Measurements from ENCODE around the gene SEL1L2.

Gene SEL1L2

DNA sequence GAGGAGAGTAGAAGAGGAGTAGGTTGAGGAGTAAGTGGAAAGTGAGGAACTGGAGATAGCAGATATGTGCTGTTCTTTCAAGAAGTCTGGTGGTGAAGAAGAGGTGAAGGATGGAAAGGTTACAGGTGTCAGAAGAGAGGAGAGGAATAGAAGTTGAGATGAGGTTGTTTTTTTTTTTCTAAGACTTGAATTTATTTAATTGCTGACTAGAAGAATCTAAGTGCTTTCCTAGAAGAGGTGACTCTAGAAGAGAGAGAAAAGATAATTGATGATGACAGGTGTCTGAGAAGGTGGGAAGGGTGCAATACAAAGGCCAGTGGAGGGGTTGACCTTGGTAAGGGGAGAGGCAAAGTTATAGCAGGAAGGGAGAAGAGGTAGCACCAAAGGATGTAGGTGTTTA, 180.0 kb downstream of the SEL1L2 start:
- no peak for DNase-seq

DNA sequence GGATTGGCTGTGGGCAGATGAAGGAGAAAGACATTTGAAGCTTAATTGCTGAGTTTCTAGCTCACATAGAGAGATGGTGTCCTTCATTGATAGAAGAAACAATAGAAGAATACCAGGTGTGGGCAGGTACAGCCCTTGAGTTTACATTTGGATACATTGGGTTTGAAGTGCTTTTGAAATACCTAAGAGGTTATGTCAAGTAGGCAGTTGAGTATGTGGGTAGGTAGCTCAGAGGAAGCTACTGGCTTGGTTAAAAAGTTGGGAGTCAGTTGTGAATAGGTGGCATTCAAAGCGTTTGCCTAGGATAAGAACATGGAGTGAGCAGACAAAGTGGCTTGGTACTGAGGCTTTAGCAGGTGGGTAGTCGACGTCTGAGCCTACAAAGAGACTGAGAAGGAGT, 180.6 kb downstream of the SEL1L2 start:
- DNase-seq: no peak

DNA sequence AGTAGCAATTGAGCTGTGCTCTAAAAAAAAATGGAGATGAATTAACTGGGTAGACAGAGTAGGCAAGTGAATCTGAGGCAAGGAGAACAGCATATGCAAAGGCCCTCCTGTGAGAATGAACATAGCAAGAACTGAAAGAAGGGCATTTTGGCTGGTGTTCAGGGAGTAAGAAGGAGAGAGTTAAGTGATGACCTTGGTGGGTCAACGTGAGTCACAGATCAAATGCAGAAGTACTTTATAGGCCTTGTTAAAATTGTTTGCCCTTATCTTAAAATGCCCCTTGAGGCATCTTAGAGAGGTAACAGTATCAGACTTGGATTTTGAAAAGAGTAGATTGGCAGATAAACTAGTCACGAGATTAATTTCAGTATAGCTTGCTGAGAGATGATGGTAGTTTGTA, 181.0 kb downstream of the SEL1L2 start:
- no peak for DNase-seq

DNA sequence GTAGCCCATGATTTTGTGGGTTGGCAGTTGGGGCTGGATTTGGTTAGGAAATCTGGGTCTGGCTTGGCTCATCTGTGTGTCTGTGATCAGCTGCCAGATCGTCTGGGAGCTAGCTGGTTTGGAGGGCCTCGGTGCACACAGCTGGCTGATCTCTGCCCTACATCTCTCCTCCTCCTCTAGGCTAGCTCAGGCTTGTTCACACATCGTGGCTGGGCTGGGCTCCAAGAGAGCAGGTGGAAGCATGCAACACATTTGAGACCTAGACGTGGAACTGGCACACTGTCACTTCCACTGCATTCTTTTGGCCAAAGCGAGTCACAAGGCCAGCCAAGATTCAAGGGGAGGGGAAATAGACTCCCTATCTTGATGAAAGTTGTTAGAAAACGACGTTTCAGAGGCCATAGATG, 189.7 kb downstream of the SEL1L2 start:
- peak; percentile 29 for DNase-seq

DNA sequence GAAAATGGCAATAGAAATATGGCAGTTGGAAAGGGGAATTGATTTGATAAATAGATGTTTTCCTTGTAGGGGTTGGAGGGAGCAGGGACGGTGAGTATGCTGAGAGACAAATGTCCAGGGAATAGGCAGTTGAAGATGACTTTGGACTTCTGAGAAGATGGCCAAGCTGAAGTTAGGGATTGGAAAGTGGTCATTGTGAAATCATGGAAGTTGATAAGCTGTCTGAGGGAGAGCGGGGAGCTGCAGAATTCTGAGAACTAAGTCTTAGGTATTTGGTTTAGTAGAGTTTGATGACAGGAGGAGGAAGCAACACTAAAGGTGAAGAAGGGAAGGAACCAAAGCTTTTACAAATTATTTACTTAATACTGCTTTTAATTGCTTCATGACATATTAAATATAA, 190.4 kb downstream of the SEL1L2 start:
- DNase-seq: no peak

All from MV-4-11 (cell line).